GM06990 (cell line): Measurements from ENCODE around the gene GRIK3.
"Not testable (repeated sequence)": the region's sequence is repeated elsewhere in the genome, so short reads cannot be mapped to it uniquely, and the experiment has no call there.

ENCODE experiments used
- DNase-seq: peaks from one replicate; pipeline ENCODE4 v3.0.0-alpha.2; 2011; ENCODE audit not compliant: insufficient read length; ENCODE audit errors: extremely low read depth
- H3K27me3 ChIP-seq: replicated peaks from 2 replicates; pipeline ENCODE4 v1.6.0; 2011; ENCODE audit warnings: low read length; ENCODE audit not compliant: control insufficient read depth, insufficient read depth
- H3K36me3 ChIP-seq: 2 replicates; pipeline ENCODE4 v1.5.1; 2011; ENCODE audit warnings: low read length; ENCODE audit not compliant: control insufficient read depth, insufficient read depth
- H3K4me3 ChIP-seq: replicated peaks from 2 replicates; pipeline ENCODE4 v1.5.1; 2011; ENCODE audit warnings: low read depth, mild to moderate bottlenecking, control low read depth, low read length
- CTCF ChIP-seq: IDR thresholded peaks from 2 replicates; pipeline ENCODE4 v1.5.1; 2011; ENCODE audit warnings: low read length, control low read depth, mild to moderate bottlenecking, inconsistent platforms; ENCODE audit not compliant: insufficient read depth, poor library complexity, severe bottlenecking

The GRIK3 gene

DNA sequence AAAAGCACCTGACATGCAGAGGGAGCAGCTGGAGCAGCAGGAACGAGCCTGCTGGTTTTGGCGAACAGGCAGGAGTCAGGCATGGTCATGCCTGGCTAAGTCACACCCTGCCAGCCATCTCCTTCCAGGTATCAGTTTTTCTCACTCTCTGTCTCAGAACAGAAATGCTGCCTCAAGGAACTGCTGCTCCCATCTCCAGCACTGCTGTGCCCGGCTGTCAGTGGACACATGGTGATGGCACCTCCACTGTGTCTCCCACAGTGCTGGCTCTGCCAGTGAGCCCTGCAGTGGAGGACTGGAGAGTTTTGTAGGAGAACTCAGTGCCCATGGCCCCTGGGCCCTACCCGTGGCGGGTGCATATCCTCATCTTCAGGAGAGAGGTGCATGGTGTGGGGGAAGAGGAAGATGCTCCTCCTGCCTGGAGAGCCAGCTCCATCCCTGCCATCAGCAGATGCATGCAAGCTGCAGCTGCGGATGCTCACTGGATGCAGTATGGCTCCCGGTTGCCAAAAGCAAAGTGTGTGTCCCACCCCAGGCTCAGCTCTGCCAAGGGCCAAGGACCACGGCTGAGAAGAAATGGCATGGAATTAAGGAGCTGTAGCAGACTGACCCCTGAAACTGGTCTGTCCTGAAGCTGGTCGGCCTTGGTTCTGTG is 114.7 kb downstream of the GRIK3 start:
- Histone ChIP-seq H3K4me3 (no peak overlapping the region), H3K36me3 (no peaks in the 10 kb centered on the region), H3K27me3 (no peaks in the 10 kb centered on the region; the same call in 1 of the 2 replicates)
- no peak for DNase-seq
- no peak for TF ChIP-seq CTCF

GRCh38 chr1:36918604-36919003 is 115.7 kb downstream of the GRIK3 start:
- H3K4me3 ChIP-seq, result no peak overlapping the region
- no peak for DNase-seq
- H3K27me3 ChIP-seq, result no peaks in the 10 kb centered on the region; the same call in 1 of the 2 replicates

DNA sequence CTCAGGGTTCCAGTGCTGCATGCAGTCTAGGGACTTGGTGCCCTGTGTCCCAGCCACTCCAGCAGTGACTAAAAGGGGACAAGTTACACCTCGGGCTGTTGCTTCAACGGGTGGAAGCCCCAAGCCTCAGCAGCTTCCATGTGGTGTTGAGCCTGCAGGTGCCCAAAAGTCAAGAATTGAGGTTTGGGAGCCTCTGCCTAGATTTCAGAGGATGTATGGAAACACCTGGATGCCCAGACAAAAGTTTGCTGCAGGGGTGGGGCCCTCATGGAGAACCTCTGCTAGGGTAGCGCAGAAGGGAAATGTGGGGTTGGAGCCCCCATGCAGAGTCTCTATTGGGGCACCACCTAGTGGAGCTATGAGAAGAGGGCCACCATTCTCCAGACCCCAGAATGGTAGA is 117.8 kb downstream of the GRIK3 start:
- H3K27me3 ChIP-seq, H3K4me3 ChIP-seq, DNase-seq, H3K36me3 ChIP-seq: not testable (repeated sequence)
- peak; percentile 5 for TF ChIP-seq CTCF

More at GRCh38 chr1:36918604-36919003, 115.7 kb downstream of the GRIK3 start:
- H3K36me3 ChIP-seq, result no peaks in the 10 kb centered on the region
- TF ChIP-seq CTCF, result no peak

- H3K36me3 ChIP-seq, result no peaks in the 10 kb centered on the region
- TF ChIP-seq CTCF, result no peak
- no peak overlapping the region for H3K4me3 ChIP-seq
- DNase-seq, result no peak
- H3K27me3 ChIP-seq, result no peaks in the 10 kb centered on the region
Observed at GRCh38 chr1:36913484-36914060, 120.7 kb downstream of the GRIK3 start.

- Histone ChIP-seq H3K4me3 (no peak overlapping the region), H3K36me3 (no peaks in the 10 kb centered on the region), H3K27me3 (no peaks in the 10 kb centered on the region; the same call in 1 of the 2 replicates)
- no peak for DNase-seq
- no peak for TF ChIP-seq CTCF
Observed at GRCh38 chr1:36913016-36913415, 121.3 kb downstream of the GRIK3 start.
